SK-N-SH (cell line): ENCODE measurements around the gene MAP1A.

Source experiments
- CTCF ChIP-seq: fragments of 200-600 bp; sonication (generic); IDR thresholded peaks from 2 replicates; pipeline ENCODE4 v1.6.1; 2017; ENCODE audit warnings: antibody characterized with exemption, mild to moderate bottlenecking, moderate library complexity
- EP300 ChIP-seq, 2 experiments: IDR thresholded peaks; 2 replicates each; pipeline versions ENCODE4 v1.4.0 to v1.6.1; 2012; ENCODE audit warnings: borderline replicate concordance in 1 of 2, low read depth in 1 of 2, low read length in 1 of 2
- MAX ChIP-seq: IDR thresholded peaks from 2 replicates; pipeline ENCODE4 v1.4.0; 2012; ENCODE audit warnings: low read depth
- MXI1 ChIP-seq: IDR thresholded peaks from 2 replicates; pipeline ENCODE4 v1.6.1; 2012; ENCODE audit warnings: mild to moderate bottlenecking, low read depth, low read length, improper control_type of control experiment
- POLR2AphosphoS5 ChIP-seq: IDR thresholded peaks from 2 replicates; pipeline ENCODE4 v1.6.1; 2012; ENCODE audit warnings: low read depth, low read length
- ZBTB33 ChIP-seq: IDR thresholded peaks from 2 replicates; pipeline ENCODE4 v1.4.0; 2012; ENCODE audit warnings: low read depth, borderline replicate concordance

GRCh38 chr15:43515741-43516140 is 1.7 kb upstream of the MAP1A start:
- no peak for TF ChIP-seq MAX
- no peak for TF ChIP-seq CTCF
- no peak for TF ChIP-seq MXI1
- TF ChIP-seq ZBTB33 = no peak
- no peak for TF ChIP-seq POLR2AphosphoS5
- TF ChIP-seq EP300 (IDR thresholded peaks at IDR 0.05; ENCODE audit: borderline replicate concordance in 1 of 2, low read depth in 1 of 2, low read length in 1 of 2) = no peak
